OCI-LY1 (cell line): ENCODE results near the gene VPS11.

ENCODE experiments used
- H2AFZ ChIP-seq: fragments of 200-600 bp; sonication (generic), shearing (Covaris generic); 2 replicates; pipeline ENCODE4 v1.6.0; 2014; ENCODE audit warnings: antibody characterized with exemption, mild to moderate bottlenecking, low read length
- H3F3A ChIP-seq: fragments of 200-600 bp; sonication (generic), shearing (Covaris generic); 2 replicates; pipeline ENCODE4 v1.6.0; 2014; ENCODE audit warnings: mild to moderate bottlenecking, antibody characterized with exemption, low read length, moderate library complexity; ENCODE audit not compliant: insufficient read depth
- H3K27ac ChIP-seq: fragments of 200-600 bp; sonication (generic); 2 replicates; pipeline ENCODE4 v1.5.1; 2014; ENCODE audit warnings: low read length, mixed run types, mild to moderate bottlenecking, low read depth; ENCODE audit not compliant: poor library complexity, severe bottlenecking
- H3K27me3 ChIP-seq: fragments of 200-600 bp; sonication (generic); 2 replicates; pipeline ENCODE4 v1.6.0; 2014; ENCODE audit warnings: antibody characterized with exemption, mild to moderate bottlenecking, low read length, moderate library complexity; ENCODE audit not compliant: insufficient read depth
- H3K36me3 ChIP-seq: fragments of 200-600 bp; sonication (generic); 2 replicates; pipeline ENCODE4 v1.6.1; 2014; ENCODE audit warnings: mild to moderate bottlenecking, antibody characterized with exemption, low read length, moderate library complexity, mixed read lengths; ENCODE audit not compliant: insufficient read depth
- H3K4me1 ChIP-seq: fragments of 200-600 bp; sonication (generic); 2 replicates; pipeline ENCODE4 v1.5.1; 2014; ENCODE audit warnings: mild to moderate bottlenecking, low read length, moderate library complexity; ENCODE audit not compliant: insufficient read depth, severe bottlenecking
- H3K4me2 ChIP-seq: fragments of 200-600 bp; sonication (generic), shearing (Covaris generic); 2 replicates; pipeline ENCODE4 v1.6.1; 2014; ENCODE audit warnings: low read length
- H3K4me3 ChIP-seq: fragments of 200-600 bp; sonication (generic); 2 replicates; pipeline ENCODE4 v1.5.1; 2014; ENCODE audit warnings: low read length, low read depth, mild to moderate bottlenecking, mixed read lengths; ENCODE audit not compliant: poor library complexity, severe bottlenecking
- H3K79me2 ChIP-seq: fragments of 200-600 bp; shearing (Covaris generic); 2 replicates; pipeline ENCODE4 v1.6.1; 2016; ENCODE audit warnings: mixed run types, low read length, mixed read lengths; ENCODE audit not compliant: insufficient read depth
- H3K9ac ChIP-seq: fragments of 200-600 bp; sonication (generic), shearing (Covaris generic); 2 replicates; pipeline ENCODE4 v1.6.1; 2014; ENCODE audit warnings: mild to moderate bottlenecking, low read length, mixed read lengths
- H3K9me2 ChIP-seq: fragments of 200-600 bp; sonication (generic), shearing (Covaris generic); 2 replicates; pipeline ENCODE4 v1.6.1; 2014; ENCODE audit warnings: low read depth, mild to moderate bottlenecking, low read length, mixed read lengths
- H3K9me3 ChIP-seq: fragments of 200-600 bp; shearing (Covaris generic); 2 replicates; pipeline ENCODE4 v1.6.1; 2014; ENCODE audit warnings: low read length, mixed read lengths
- H4K20me1 ChIP-seq: fragments of 200-600 bp; sonication (generic), shearing (Covaris generic); 2 replicates; pipeline ENCODE4 v1.6.0; 2016; ENCODE audit warnings: mild to moderate bottlenecking, low read length; ENCODE audit not compliant: insufficient read depth
- CTCF ChIP-seq: fragments of 200-600 bp; sonication (generic), shearing (Covaris generic); IDR thresholded peaks from 2 replicates; pipeline ENCODE4 v1.5.1; 2017; ENCODE audit warnings: mild to moderate bottlenecking, antibody characterized with exemption, low read length, moderate library complexity, mixed read lengths
- EZH2 ChIP-seq: fragments of 200-600 bp; sonication (generic), shearing (Covaris generic); IDR thresholded peaks from 2 replicates; pipeline ENCODE4 v1.8.0; 2017; ENCODE audit warnings: borderline replicate concordance, mixed run types, mild to moderate bottlenecking, antibody characterized with exemption, low read length, moderate library complexity, mixed read lengths

The VPS11 gene

DNA sequence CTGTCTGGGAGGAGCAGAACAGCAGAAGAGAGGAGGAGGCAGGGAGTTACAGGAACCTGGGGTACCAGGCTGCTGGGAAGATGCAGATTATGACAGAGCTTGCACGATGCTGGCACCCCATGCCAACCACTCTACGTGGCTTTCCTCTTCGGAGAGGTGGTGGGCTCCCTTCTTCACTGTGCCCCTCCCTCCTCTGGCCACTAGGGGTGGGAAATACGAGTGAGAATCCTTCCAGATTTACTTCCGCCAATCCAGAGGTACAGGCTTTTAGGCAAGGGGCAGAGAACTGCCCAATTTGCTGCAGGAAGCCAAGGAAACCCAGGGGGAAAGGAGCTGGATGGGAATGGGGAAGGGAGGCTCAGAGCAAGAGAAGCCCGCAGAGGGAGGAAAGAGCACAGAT lies 22.9 kb upstream of the VPS11 start:
- no peaks in the 10 kb centered on the region for H3K79me2 ChIP-seq
- H3K9ac ChIP-seq = no peak overlapping the region
- no peaks in the 10 kb centered on the region for H3K9me2 ChIP-seq
- H4K20me1 ChIP-seq = no peaks in the 10 kb centered on the region
- H3K4me2 ChIP-seq = no peak overlapping the region
- H3K27me3 ChIP-seq = no peaks in the 10 kb centered on the region
- H3K4me1 ChIP-seq = peaks cover 4% of the 10 kb centered on the region
- no peaks in the 10 kb centered on the region for H3K9me3 ChIP-seq
- TF ChIP-seq CTCF (no peak), EZH2 (no peak)
- H3F3A ChIP-seq = no peaks in the 10 kb centered on the region
- peaks cover 48% of the 10 kb centered on the region for H3K36me3 ChIP-seq
- H3K27ac ChIP-seq = no peak overlapping the region
- H3K4me3 ChIP-seq = no peak overlapping the region
- H2AFZ ChIP-seq = no peak overlapping the region

- no peaks in the 10 kb centered on the region for H4K20me1 ChIP-seq
- no peak overlapping the region for H3K4me2 ChIP-seq
- no peaks in the 10 kb centered on the region for H3K79me2 ChIP-seq
- no peaks in the 10 kb centered on the region for H3K4me1 ChIP-seq
- peaks cover 66% of the 10 kb centered on the region for H3K36me3 ChIP-seq
- no peak overlapping the region for H3K27ac ChIP-seq
- H3K9ac ChIP-seq = no peak overlapping the region
- no peak overlapping the region for H2AFZ ChIP-seq
- H3K27me3 ChIP-seq = no peaks in the 10 kb centered on the region
- TF ChIP-seq EZH2 (no peak), CTCF (no peak)
- H3K9me3 ChIP-seq = no peaks in the 10 kb centered on the region
- no peaks in the 10 kb centered on the region for H3F3A ChIP-seq
- H3K4me3 ChIP-seq = no peak overlapping the region
- H3K9me2 ChIP-seq = no peaks in the 10 kb centered on the region
These were observed 21.1 kb upstream of the VPS11 start for GRCh38 chr11:119046489-119046888.

GRCh38 chr11:119047205-119047604 lies 20.4 kb upstream of the VPS11 start:
- Histone ChIP-seq H3K9me2 (no peaks in the 10 kb centered on the region), H3K9me3 (no peaks in the 10 kb centered on the region), H3K36me3 (peaks cover 73% of the 10 kb centered on the region), H3K4me1 (no peaks in the 10 kb centered on the region), H3K9ac (no peak overlapping the region), H2AFZ (no peak overlapping the region), H3K4me2 (no peak overlapping the region), H3K27ac (no peak overlapping the region), H3K4me3 (no peak overlapping the region), H4K20me1 (no peaks in the 10 kb centered on the region), H3F3A (no peaks in the 10 kb centered on the region), H3K27me3 (no peaks in the 10 kb centered on the region), H3K79me2 (no peaks in the 10 kb centered on the region)
- TF ChIP-seq EZH2 (no peak), CTCF (no peak)
